ENCODE measurements around the gene ERC2. TPM values are rescaled to one million over a fixed set of nuclear protein-coding genes. Genes with fewer than 3 reads are reported as not detected.

ERC2 gene
- total RNA-seq, 2 experiments from 2014 or later: not detected

DNA sequence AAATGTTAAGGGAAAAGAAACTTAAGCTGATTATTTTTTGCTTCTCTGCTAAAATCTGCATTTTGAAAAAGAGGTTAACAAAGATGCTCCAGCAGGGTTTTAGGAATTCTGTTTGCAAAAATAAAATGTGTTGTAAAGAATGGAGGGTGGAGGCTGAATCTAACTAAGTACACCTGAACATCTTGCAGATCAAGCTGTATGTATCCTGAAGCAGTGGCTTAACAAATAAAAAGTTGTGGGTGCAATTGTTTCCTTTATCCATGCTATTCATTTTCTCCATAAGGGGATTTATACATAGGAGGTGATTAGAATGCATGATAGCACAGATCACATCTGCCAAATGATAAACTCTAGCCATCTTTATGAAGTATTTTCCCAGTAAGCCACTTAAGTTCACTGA is 466.3 kb downstream of the ERC2 start:
- TF ChIP-seq, protein P1, sequence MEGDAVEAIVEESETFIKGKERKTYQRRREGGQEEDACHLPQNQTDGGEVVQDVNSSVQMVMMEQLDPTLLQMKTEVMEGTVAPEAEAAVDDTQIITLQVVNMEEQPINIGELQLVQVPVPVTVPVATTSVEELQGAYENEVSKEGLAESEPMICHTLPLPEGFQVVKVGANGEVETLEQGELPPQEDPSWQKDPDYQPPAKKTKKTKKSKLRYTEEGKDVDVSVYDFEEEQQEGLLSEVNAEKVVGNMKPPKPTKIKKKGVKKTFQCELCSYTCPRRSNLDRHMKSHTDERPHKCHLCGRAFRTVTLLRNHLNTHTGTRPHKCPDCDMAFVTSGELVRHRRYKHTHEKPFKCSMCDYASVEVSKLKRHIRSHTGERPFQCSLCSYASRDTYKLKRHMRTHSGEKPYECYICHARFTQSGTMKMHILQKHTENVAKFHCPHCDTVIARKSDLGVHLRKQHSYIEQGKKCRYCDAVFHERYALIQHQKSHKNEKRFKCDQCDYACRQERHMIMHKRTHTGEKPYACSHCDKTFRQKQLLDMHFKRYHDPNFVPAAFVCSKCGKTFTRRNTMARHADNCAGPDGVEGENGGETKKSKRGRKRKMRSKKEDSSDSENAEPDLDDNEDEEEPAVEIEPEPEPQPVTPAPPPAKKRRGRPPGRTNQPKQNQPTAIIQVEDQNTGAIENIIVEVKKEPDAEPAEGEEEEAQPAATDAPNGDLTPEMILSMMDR (conservative IDR thresholded peaks at IDR 0.05; ENCODE audit: low read length): no peak
- no peak for TF ChIP-seq EZH2phosphoT487 (IDR thresholded peaks at IDR 0.05; ENCODE audit: borderline replicate concordance, low read depth, low read length)
- no peaks in the 10 kb centered on the region for H3K9me3 ChIP-seq (ENCODE audit: low read length)
- DNase-seq (ENCODE audit: low spot score): no peak
- H2AFZ ChIP-seq (ENCODE audit: low read length): no peak overlapping the region
- H3K4me3 ChIP-seq (ENCODE audit: low read depth, low read length, poor library complexity, severe bottlenecking): no peak overlapping the region
- BruUV-seq (replicated peaks): no TSS peak
- H3K9me2 ChIP-seq (ENCODE audit: insufficient read depth, low read length): no peaks in the 10 kb centered on the region
- no peaks in the 10 kb centered on the region for H4K20me1 ChIP-seq (ENCODE audit: insufficient read depth, low read length)
- ChIA-PET CTCF (ENCODE audit: unreplicated experiment) (no interaction called here), POLR2A (interaction anchor here (0.6 to 0.9 kb wide), 2 partner anchors 12 to 1111 kb away, joined by 3 read pairs; no protein-coding TSS in a partner anchor)
- H3K4me2 ChIP-seq (ENCODE audit: low read length): no peak overlapping the region
- H3K27ac ChIP-seq (ENCODE audit: low read depth, low read length, poor library complexity, severe bottlenecking): no peak overlapping the region
- intact Hi-C loops (cut with micrococcal nuclease; ENCODE audit: unreplicated experiment): no loop called here
- H3K36me3 ChIP-seq (ENCODE audit: insufficient read depth, low read length): no peaks in the 10 kb centered on the region
- H3K4me1 ChIP-seq (ENCODE audit: insufficient read depth, low read length, poor library complexity, severe bottlenecking): no peaks in the 10 kb centered on the region
- H3K79me2 ChIP-seq (ENCODE audit: insufficient read depth, low read depth, low read length): no peaks in the 10 kb centered on the region

DNA sequence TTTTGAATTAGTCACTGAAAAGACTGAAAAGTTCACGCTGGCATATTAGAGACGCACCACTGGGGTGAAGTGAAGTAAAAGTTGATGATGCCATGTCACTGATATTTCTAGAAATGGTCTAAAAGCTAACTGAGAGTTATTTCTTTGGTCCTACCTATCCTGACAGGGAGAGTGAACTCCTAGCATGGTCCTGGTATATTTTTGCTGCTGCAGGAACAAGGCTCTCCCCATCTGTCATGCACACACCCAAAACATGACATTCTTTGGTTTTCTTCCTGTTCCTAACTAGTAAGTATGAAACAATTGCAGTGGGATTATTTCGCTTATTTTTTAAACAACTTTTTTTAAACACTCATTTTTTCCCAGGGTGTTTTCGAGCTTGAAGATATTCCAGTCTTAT is 466.7 kb downstream of the ERC2 start:
- no peak for TF ChIP-seq EZH2phosphoT487 (IDR thresholded peaks at IDR 0.05; ENCODE audit: borderline replicate concordance, low read depth, low read length)
- TF ChIP-seq, protein P1 (conservative IDR thresholded peaks at IDR 0.05; ENCODE audit: low read length): no peak
- POLR2A ChIA-PET: interaction anchor here (0.6 to 0.9 kb wide), 2 partner anchors 12 to 1111 kb away, joined by 3 read pairs; no protein-coding TSS in a partner anchor
- BruUV-seq (replicated peaks): no TSS peak
- Histone ChIP-seq H3K9me2 (ENCODE audit: insufficient read depth, low read length) (no peaks in the 10 kb centered on the region), H3K4me3 (ENCODE audit: low read depth, low read length, poor library complexity, severe bottlenecking) (no peak overlapping the region), H3K79me2 (ENCODE audit: insufficient read depth, low read depth, low read length) (no peaks in the 10 kb centered on the region), H3K9me3 (ENCODE audit: low read length) (no peaks in the 10 kb centered on the region), H3K4me2 (ENCODE audit: low read length) (no peak overlapping the region), H3K36me3 (ENCODE audit: insufficient read depth, low read length) (no peaks in the 10 kb centered on the region), H3K4me1 (ENCODE audit: insufficient read depth, low read length, poor library complexity, severe bottlenecking) (no peaks in the 10 kb centered on the region), H4K20me1 (ENCODE audit: insufficient read depth, low read length) (no peaks in the 10 kb centered on the region), H3K27ac (ENCODE audit: low read depth, low read length, poor library complexity, severe bottlenecking) (no peak overlapping the region), H2AFZ (ENCODE audit: low read length) (no peak overlapping the region)
- no peak for DNase-seq (ENCODE audit: low spot score)
- CTCF ChIA-PET (ENCODE audit: unreplicated experiment): no interaction called here
- intact Hi-C loops (cut with micrococcal nuclease; ENCODE audit: unreplicated experiment): no loop called here

DNA sequence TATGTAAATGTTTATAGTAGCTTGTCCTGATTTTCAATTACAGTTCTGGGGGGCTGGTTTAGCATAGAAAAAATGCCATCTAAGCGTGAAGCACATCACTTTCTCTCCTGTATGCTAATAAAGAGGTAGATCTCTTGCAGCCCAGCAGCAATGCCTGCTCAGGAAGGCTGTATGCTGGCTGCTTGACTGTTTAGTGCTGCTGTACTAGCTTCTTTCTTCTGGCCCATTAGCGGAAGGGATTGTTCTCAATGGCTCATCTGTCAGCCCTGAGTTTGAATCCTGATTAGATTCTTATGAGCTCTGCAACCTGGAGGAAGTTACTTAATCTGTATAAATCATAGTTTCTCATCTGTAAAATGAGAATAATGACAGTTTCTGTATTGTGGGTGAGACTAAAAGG is 478.9 kb downstream of the ERC2 start:
- CTCF ChIA-PET (ENCODE audit: unreplicated experiment): no interaction called here
- intact Hi-C loops (cut with micrococcal nuclease; ENCODE audit: unreplicated experiment): no loop called here
- Histone ChIP-seq H3K36me3 (ENCODE audit: insufficient read depth, low read length) (no peaks in the 10 kb centered on the region), H3K4me3 (ENCODE audit: low read depth, low read length, poor library complexity, severe bottlenecking) (no peak overlapping the region), H3K9me3 (ENCODE audit: low read length) (no peaks in the 10 kb centered on the region), H3K79me2 (ENCODE audit: insufficient read depth, low read depth, low read length) (no peaks in the 10 kb centered on the region), H4K20me1 (ENCODE audit: insufficient read depth, low read length) (no peaks in the 10 kb centered on the region), H3K4me2 (ENCODE audit: low read length) (no peak overlapping the region), H3K4me1 (ENCODE audit: insufficient read depth, low read length, poor library complexity, severe bottlenecking) (no peaks in the 10 kb centered on the region), H2AFZ (ENCODE audit: low read length) (no peak overlapping the region), H3K27ac (ENCODE audit: low read depth, low read length, poor library complexity, severe bottlenecking) (no peak overlapping the region), H3K9me2 (ENCODE audit: insufficient read depth, low read length) (no peaks in the 10 kb centered on the region)
- TF ChIP-seq, protein P1 (conservative IDR thresholded peaks at IDR 0.05; ENCODE audit: low read length): no peak
- no peak for TF ChIP-seq EZH2phosphoT487 (IDR thresholded peaks at IDR 0.05; ENCODE audit: borderline replicate concordance, low read depth, low read length)
- no peak for DNase-seq (ENCODE audit: low spot score)
- POLR2A ChIA-PET: interaction anchor here (0.5 to 1.0 kb wide), 2 partner anchors 27 to 675 kb away, joined by 3 to 6 read pairs; no protein-coding TSS in a partner anchor
- BruUV-seq (replicated peaks): no TSS peak

All from OCI-LY7 (cell line).